IMR-90 (cell line): Measurements from ENCODE around the gene SGCA.

Experiments
- BHLHE40 ChIP-seq: fragments of 150-350 bp; IDR thresholded peaks from 2 replicates; pipeline ENCODE4 v1.6.1; 2016; ENCODE audit warnings: mild to moderate bottlenecking, low read depth, low read length
- CTCF ChIP-seq: conservative IDR thresholded peaks from 2 replicates; pipeline ENCODE4 v1.5.1; 2012; ENCODE audit warnings: mild to moderate bottlenecking, low read depth, low read length, improper control_type of control experiment
- MAZ ChIP-seq: IDR thresholded peaks from 2 replicates; pipeline ENCODE4 v1.6.1; 2012; ENCODE audit warnings: low read depth, mild to moderate bottlenecking, low read length, improper control_type of control experiment, moderate library complexity, borderline replicate concordance
- POLR2A ChIP-seq: IDR thresholded peaks from 2 replicates; pipeline ENCODE4 v1.6.1; 2012; ENCODE audit warnings: mild to moderate bottlenecking, low read depth, low read length

GRCh38 chr17:50196826-50197225, 31.0 kb downstream of the SGCA start:
- TF ChIP-seq CTCF: no peak
- TF ChIP-seq BHLHE40: peak; percentile 20; the same call in 1 of the 2 replicates
- 0 out of 2 replicates have a peak, but pooled peaks have one; percentile 21 for TF ChIP-seq MAZ
- no peak; the same call in none of the 2 replicates for TF ChIP-seq POLR2A
